Astrocyte (in vitro differentiated cells and primary cell): ENCODE measurements around the gene DLK1. TPM values are rescaled to one million over a fixed set of nuclear protein-coding genes. Genes with fewer than 3 reads are reported as not detected.

ENCODE experiments used
- DNase-seq: peaks from one replicate; pipeline ENCODE4 v3.0.0-alpha.2; 2010; ENCODE audit warnings: low read depth
- FAIRE-seq: peaks from 2 replicates; lab custom pipeline; 2011; peaks lifted over from hg19 to GRCh38; lab: Jason Lieb, UNC
- H2AFZ ChIP-seq: 2 replicates; pipeline ENCODE4 v1.6.0; 2012; ENCODE audit warnings: low read depth, low read length, inconsistent platforms
- H3K27ac ChIP-seq: 2 replicates; pipeline ENCODE4 v1.5.1; 2011; ENCODE audit warnings: low read depth, low read length, inconsistent platforms
- H3K27me3 ChIP-seq: 2 replicates; pipeline ENCODE4 v1.6.0; 2011; ENCODE audit warnings: low read length, inconsistent platforms; ENCODE audit not compliant: insufficient read depth
- H3K36me3 ChIP-seq: 2 replicates; pipeline ENCODE4 v1.5.1; 2011; ENCODE audit warnings: low read length, inconsistent platforms; ENCODE audit not compliant: insufficient read depth
- H3K4me1 ChIP-seq: 2 replicates; pipeline ENCODE4 v1.5.1; 2011; ENCODE audit warnings: low read length, inconsistent platforms; ENCODE audit not compliant: insufficient read depth
- H3K4me2 ChIP-seq: 2 replicates; pipeline ENCODE4 v1.6.0; 2012; ENCODE audit warnings: low read length, inconsistent platforms
- H3K4me3 ChIP-seq: 2 replicates; pipeline ENCODE4 v1.5.1; 2011; ENCODE audit warnings: low read depth, mild to moderate bottlenecking, low read length, inconsistent platforms; ENCODE audit not compliant: insufficient read depth
- H3K79me2 ChIP-seq: 2 replicates; pipeline ENCODE4 v1.6.0; 2012; ENCODE audit warnings: mild to moderate bottlenecking, low read length, inconsistent platforms; ENCODE audit not compliant: insufficient read depth
- H3K9ac ChIP-seq: 2 replicates; pipeline ENCODE4 v1.6.0; 2012; ENCODE audit warnings: mild to moderate bottlenecking, low read length, inconsistent platforms
- H3K9me3 ChIP-seq: 2 replicates; pipeline ENCODE4 v1.5.1; 2012; ENCODE audit warnings: low read depth, mild to moderate bottlenecking, low read length, inconsistent platforms; ENCODE audit not compliant: insufficient read depth
- H4K20me1 ChIP-seq: 2 replicates; pipeline ENCODE4 v1.6.0; 2012; ENCODE audit warnings: low read length, inconsistent platforms; ENCODE audit not compliant: insufficient read depth
- H3K27ac Mint-ChIP-seq: one replicate; pipeline ENCODE4 v1.8.0; 2021; ENCODE audit warnings: mild to moderate bottlenecking, mixed read lengths; ENCODE audit not compliant: unreplicated experiment
- H3K27me3 Mint-ChIP-seq: one replicate; pipeline ENCODE4 v1.8.0; 2021; ENCODE audit warnings: low read depth, mixed read lengths; ENCODE audit not compliant: unreplicated experiment
- H3K36me3 Mint-ChIP-seq: one replicate; pipeline ENCODE4 v1.8.0; 2021; ENCODE audit warnings: low read depth, mixed read lengths; ENCODE audit not compliant: unreplicated experiment
- H3K4me1 Mint-ChIP-seq: one replicate; pipeline ENCODE4 v1.8.0; 2021; ENCODE audit warnings: low read depth, mixed read lengths; ENCODE audit not compliant: unreplicated experiment
- H3K4me3 Mint-ChIP-seq: one replicate; pipeline ENCODE4 v1.8.0; 2021; ENCODE audit warnings: mild to moderate bottlenecking, moderate library complexity, mixed read lengths; ENCODE audit not compliant: unreplicated experiment
- H3K9me3 Mint-ChIP-seq: one replicate; pipeline ENCODE4 v1.8.0; 2021; ENCODE audit warnings: mild to moderate bottlenecking, mixed read lengths; ENCODE audit not compliant: unreplicated experiment
- CTCF ChIP-seq: IDR thresholded peaks from 2 replicates; pipeline ENCODE4 v1.5.1; 2011; ENCODE audit warnings: low read depth, mild to moderate bottlenecking, inconsistent platforms, low read length, moderate library complexity; ENCODE audit not compliant: insufficient read depth
- EZH2 ChIP-seq: IDR thresholded peaks from 2 replicates; pipeline ENCODE4 v1.6.1; 2012; ENCODE audit warnings: mild to moderate bottlenecking, low read length, inconsistent platforms; ENCODE audit not compliant: insufficient read depth
- total RNA-seq: library from RNA; stranded (reverse); gene quantifications from 2 replicates; pipeline ENCODE4 v1.2.1, GENCODE V29; 2021

DLK1 gene
- total RNA-seq, 1 donor from 2014 or later = 2.7 TPM

GRCh38 chr14:100677554-100678468 lies 48.9 kb upstream of the DLK1 start:
- Mint-ChIP-seq H3K27ac (no peak overlapping the region), H3K27me3 (peaks cover 34% of the 10 kb centered on the region), H3K4me1 (peaks cover 10% of the 10 kb centered on the region), H3K36me3 (peaks cover 1% of the 10 kb centered on the region), H3K9me3 (peaks cover 3% of the 10 kb centered on the region), H3K4me3 (no peak overlapping the region)
- H3K4me1 ChIP-seq = peaks cover 46% of the 10 kb centered on the region
- H3K79me2 ChIP-seq = no peaks in the 10 kb centered on the region
- H3K9ac ChIP-seq = peak overlapping the region; percentile 11
- no peak overlapping the region for H2AFZ ChIP-seq
- H3K9me3 ChIP-seq = peaks cover 5% of the 10 kb centered on the region
- peak overlapping the region; percentile 12 for H3K4me2 ChIP-seq
- peaks cover 7% of the 10 kb centered on the region for H3K27me3 ChIP-seq
- DNase-seq (peak; percentile 58), FAIRE-seq (no peak)
- no peak overlapping the region for H3K27ac ChIP-seq
- no peak overlapping the region for H3K4me3 ChIP-seq
- H3K36me3 ChIP-seq = no peaks in the 10 kb centered on the region
- TF ChIP-seq CTCF (no peak), EZH2 (no peak)
- H4K20me1 ChIP-seq = no peaks in the 10 kb centered on the region

- TF ChIP-seq CTCF (no peak), EZH2 (no peak)
- H3K9ac ChIP-seq = peak overlapping the region; percentile 11
- H3K27me3 Mint-ChIP-seq = peaks cover 28% of the 10 kb centered on the region
- H3K79me2 ChIP-seq = no peaks in the 10 kb centered on the region
- H3K36me3 Mint-ChIP-seq = peaks cover 1% of the 10 kb centered on the region
- H3K36me3 ChIP-seq = no peaks in the 10 kb centered on the region
- H3K4me1 ChIP-seq = peaks cover 46% of the 10 kb centered on the region
- H3K27me3 ChIP-seq = peaks cover under 1% of the 10 kb centered on the region
- H3K27ac ChIP-seq = no peak overlapping the region
- DNase-seq (no peak), FAIRE-seq (no peak)
- H2AFZ ChIP-seq = no peak overlapping the region
- H4K20me1 ChIP-seq = no peaks in the 10 kb centered on the region
- no peak overlapping the region for H3K4me3 Mint-ChIP-seq
- peaks cover 5% of the 10 kb centered on the region for H3K9me3 ChIP-seq
- H3K4me2 ChIP-seq = no peak overlapping the region
- H3K27ac Mint-ChIP-seq = no peak overlapping the region
- H3K4me3 ChIP-seq = no peak overlapping the region
- peaks cover 4% of the 10 kb centered on the region for H3K9me3 Mint-ChIP-seq
- peaks cover 10% of the 10 kb centered on the region for H3K4me1 Mint-ChIP-seq
Measured at GRCh38 chr14:100678469-100678828, 48.2 kb upstream of the DLK1 start.

- no peak overlapping the region for H3K4me3 ChIP-seq
- peak overlapping the region; percentile 28 for H3K9ac ChIP-seq
- no peaks in the 10 kb centered on the region for H3K79me2 ChIP-seq
- H3K27ac Mint-ChIP-seq = peak overlapping the region; percentile 49
- H3K27me3 ChIP-seq = no peaks in the 10 kb centered on the region
- peaks cover 25% of the 10 kb centered on the region for H3K27me3 Mint-ChIP-seq
- FAIRE-seq = no peak
- peak overlapping the region; percentile 45 for H3K27ac ChIP-seq
- H3K4me2 ChIP-seq = peak overlapping the region; percentile 9
- no peak for DNase-seq
- peaks cover under 1% of the 10 kb centered on the region for H3K9me3 ChIP-seq
- no peak for TF ChIP-seq EZH2
- no peak for TF ChIP-seq CTCF
- H3K9me3 Mint-ChIP-seq = peaks cover 1% of the 10 kb centered on the region
- peaks cover 1% of the 10 kb centered on the region for H3K36me3 Mint-ChIP-seq
- H3K36me3 ChIP-seq = no peaks in the 10 kb centered on the region
- H2AFZ ChIP-seq = no peak overlapping the region
- peaks cover 10% of the 10 kb centered on the region for H3K4me1 Mint-ChIP-seq
- H3K4me3 Mint-ChIP-seq = no peak overlapping the region
- no peaks in the 10 kb centered on the region for H4K20me1 ChIP-seq
- H3K4me1 ChIP-seq = peaks cover 46% of the 10 kb centered on the region
Measured at GRCh38 chr14:100679153-100679552, 47.5 kb upstream of the DLK1 start.
